ENCODE measurements around the gene LRRC32.

- TF ChIP-seq POLR2A (IDR thresholded peaks at IDR 0.05): no peak
- TF ChIP-seq CTCF (IDR thresholded peaks at IDR 0.05): no peak
Observed at GRCh38 chr11:76665921-76666351, 4.6 kb downstream of the LRRC32 start.

Data from adrenal gland (tissue), 5 donors.